Hematopoietic multipotent progenitor cell treated with erythropoietin and hydrocortisone succinate and interleukin-3 and kit ligand, for 15 days (in vitro differentiated cells): ENCODE data around the gene MLYCD.
A peak's percentile ranks its signal among the peaks of the same experiment; 100 is the strongest.
"Not testable (repeated sequence)": the region's sequence is repeated elsewhere in the genome, so short reads cannot be mapped to it uniquely, and the experiment has no call there.

ENCODE experiments used
- DNase-seq: peaks from one replicate; pipeline ENCODE4 v3.0.0-alpha.2; 2015; ENCODE audit warnings: low spot score

Gene MLYCD

GRCh38 chr16:83940630-83941378 is 41.9 kb downstream of the MLYCD start:
- no peak for DNase-seq

DNA sequence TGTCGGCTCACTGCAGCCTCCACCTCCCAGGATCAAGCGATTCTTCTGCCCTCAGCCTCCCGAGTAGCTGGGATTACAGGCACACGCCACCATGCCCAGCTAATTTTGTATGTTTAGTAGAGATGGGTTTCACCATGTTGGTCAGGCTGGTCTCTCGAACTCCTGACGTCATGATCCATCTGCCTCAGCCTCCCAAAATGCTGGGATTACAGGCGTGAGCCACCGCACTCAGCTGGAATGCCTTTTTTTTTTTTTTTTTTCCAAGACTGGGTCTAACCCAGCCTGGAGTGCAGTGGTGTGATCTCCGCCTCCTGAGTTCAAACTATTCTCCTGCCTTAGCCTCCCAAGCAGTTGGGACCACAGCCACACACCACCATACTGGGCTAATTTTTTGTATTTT is 42.6 kb downstream of the MLYCD start:
- DNase-seq = not testable (repeated sequence)

GRCh38 chr16:83942074-83942473 is 43.2 kb downstream of the MLYCD start:
- DNase-seq = no peak

DNA sequence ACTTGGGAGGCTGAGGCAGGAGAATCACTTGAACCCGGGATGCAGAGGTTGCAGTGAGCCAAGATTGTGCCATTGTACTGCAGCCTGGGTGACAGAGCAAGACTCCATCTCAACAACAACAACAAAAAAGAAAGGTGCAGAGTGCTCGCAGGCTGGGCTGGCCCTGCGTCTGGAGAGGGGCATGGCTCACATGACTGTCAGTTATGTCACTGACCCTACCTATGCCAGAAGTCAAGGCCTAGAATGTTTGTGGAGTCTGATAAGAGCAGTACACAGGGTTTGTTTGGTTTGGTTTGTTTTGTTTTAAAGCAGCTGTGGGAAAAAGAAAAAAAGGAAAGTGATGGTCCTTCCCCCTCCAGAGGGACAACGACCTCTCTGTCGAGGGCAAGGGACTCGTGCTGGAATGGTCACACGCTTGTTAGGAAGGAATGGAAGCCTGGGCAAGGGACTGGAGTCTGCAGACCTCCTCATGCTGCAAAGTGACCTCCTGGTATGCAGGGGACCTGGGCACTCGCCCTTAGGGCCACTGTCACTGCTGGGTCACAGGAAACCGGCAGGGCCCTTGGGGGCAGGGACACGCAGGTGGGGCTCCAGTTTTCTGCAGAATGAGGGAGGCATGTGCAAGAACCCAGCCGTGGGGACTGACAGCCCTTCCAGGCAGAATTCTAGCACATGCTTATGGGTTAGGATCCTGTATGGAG is 44.0 kb downstream of the MLYCD start:
- DNase-seq = no peak

- DNase-seq = no peak
Measured at GRCh38 chr16:83943516-83944050, 44.7 kb downstream of the MLYCD start.

DNA sequence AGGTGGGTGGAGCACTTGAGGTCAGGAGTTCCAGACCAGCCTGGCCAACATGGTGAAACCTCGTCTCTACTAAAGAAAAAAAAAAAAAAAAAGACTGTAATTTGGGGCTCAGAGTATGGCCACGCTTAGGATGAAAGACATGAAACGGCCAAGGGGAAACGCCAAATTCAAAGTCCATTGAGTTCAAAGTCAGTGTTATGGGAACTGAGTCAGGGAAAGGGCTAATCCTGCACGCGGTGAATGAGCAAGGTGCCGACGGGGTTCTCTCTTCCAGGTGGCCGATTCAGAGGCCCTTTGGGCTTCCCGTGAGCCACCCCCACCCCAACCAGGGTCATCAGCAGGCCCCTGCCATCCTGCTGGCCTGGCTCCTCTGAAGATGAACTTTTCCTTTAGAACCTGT is 46.7 kb downstream of the MLYCD start:
- no peak for DNase-seq

DNA sequence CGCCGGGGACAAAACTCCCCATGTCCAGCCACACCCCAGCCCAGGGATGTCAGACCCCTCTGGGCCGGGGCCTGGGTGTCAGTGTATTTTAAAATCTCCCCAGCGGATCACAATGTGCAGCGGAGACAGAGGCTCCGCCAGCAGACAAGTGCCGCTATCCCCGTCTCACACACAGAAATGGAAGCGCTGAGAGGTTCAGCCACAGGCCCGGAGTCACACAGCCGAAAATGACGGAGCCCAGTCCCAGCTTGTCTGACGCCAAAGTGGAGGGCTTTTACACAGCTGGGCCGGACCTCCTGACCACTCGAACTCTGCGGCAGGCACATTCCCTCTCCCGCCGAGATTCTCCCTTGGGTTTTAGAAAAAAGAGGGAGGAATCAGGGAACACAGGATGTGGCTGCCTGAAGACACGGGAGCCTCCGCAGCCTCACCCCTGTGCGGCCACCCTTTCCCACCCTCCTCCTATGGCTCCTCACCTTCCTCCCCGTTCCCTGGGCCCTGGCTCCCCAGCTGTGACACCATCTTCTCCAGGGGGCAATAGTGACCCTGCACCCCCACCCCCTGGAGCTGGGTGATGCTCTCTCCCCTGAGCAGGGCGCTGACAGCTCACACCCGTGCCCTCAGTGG is 47.4 kb downstream of the MLYCD start:
- no peak for DNase-seq

DNA sequence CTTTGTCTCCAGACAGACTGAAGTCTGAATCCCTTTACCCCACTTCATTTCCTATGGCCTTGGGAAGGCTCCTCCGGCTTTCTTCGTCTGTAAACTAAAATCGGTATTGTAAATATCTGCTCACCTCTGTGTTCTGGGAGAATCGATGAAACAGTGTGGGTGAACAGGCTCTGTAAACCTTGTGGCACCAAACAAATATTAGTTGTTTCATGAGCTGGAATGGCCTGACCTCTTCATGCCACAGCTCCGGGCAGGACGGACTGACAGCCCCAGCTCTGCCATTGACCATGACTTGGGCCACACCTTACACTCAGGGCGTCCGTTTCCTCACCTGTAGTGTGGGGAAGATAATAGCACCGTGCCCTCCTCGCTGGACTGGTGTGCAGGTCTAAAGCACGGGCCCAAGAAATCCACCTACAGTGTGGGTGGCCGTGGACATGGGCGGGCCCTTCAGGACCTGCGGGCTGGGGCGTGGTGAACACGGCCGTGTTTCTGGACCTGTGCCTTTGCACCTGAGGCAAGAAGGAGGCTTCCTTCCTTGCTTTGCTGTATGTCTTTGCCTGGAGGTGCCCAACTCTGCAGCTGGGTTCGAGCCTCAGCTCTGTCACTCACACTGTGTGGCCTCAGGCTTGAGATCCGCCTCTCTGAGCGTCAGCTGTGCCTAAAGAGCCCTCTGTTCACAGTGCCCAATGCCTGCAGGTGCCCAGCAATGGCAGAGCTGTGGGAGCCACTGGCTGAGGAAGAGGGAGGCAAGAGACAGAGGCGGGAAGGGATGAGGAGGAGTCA is 48.1 kb downstream of the MLYCD start:
- DNase-seq = no peak

DNA sequence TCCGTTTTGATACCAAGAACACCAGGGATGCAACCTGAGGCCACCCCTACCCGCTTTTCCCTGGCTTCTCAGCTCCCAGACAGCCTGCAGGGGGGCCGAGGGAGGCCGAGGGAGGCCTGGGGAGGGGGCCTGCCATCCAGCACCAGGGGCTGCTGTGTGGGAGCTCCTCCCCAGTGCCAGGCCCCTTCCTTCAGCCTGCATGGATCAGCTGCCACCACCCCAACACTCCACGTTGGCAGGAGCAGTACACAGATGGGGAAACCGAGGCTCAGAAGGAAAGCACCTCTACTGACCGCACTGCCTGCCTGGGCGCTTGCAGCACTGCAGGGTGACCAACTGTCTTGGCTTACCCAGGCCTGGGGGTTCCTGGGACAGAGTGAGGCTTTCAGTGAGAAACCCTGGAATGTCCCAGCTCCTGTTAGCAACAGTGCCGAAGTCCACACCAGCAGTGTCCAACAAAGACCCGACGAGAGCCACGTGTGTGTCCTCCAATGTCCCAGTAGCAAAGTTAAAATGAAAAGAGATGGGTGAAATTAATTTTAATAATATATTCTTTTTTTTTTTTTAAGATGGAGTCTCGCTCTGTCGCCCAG is 48.8 kb downstream of the MLYCD start:
- DNase-seq = no peak

- DNase-seq = no peak
Measured at GRCh38 chr16:83948914-83949723, 50.2 kb downstream of the MLYCD start.

GRCh38 chr16:83949724-83950001 is 50.7 kb downstream of the MLYCD start:
- DNase-seq = no peak

- not testable (repeated sequence) for DNase-seq
Measured at GRCh38 chr16:83950862-83951399, 52.0 kb downstream of the MLYCD start.

- no peak for DNase-seq
Measured at GRCh38 chr16:83951544-83951943, 52.6 kb downstream of the MLYCD start.

DNA sequence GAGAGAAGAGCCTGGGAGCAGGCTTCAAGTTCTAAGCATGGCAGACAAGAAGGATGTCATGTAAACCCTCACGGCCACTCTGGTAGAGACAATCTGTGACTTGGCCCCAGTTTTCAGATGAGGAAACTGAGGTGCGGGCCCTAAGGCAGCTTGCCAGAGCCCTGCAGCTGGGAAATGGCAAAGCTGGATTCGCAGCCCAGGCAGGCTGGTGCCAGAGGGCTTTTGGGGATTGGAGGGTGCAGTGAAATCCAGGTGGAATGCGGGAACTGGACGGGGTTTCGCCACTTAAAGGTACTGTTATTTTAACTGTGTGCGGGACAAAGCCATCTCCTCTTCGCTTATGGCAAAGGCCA is 53.6 kb downstream of the MLYCD start:
- no peak for DNase-seq

DNA sequence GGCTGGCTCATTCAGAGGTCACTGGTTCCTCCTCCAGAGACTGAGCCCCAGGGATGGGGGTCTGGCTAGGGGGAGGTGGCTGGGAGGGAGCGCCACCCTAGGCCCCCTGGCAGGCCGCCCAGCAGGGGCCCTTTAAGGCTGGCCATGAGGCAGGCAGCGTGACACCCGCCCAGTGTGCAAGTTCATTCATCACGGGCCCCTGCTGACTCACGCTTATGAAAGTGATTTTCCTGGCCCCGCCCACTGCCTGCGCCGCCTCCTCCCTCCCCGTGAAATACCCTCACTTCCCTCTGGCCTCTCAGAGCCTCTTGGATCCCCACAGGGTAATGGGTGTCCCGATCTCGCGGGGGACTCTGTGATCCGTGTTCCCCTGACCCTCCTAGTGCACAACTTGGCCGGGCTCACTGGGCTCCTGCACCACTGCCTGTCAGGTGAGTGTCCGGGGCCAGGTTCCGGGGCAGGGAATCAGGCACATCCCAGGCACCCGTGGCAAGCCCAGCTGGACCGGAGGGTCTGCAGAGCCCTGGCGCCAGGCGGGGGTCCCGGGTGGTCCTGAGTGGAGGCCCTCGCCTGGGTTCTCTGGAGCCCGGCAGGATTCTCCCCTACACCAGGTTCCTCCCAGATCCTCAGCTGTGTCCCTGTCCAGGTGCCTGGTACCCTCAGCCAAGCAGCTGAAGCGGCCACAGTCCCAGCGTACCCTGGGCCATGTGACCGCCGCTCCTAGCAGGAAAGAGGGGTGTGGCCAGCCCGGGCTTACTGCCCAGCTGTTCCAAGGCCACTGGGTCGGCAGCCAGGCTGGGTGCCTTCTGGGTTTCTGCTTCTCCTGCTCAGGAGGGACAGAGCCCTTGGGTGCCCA is 54.3 kb downstream of the MLYCD start, which contains the start of gene OSGIN1:
Gene OSGIN1 (plus strand): TSS at position 301 of the 856 bp plus-strand sequence. CDS start 4,432 bp downstream, outside the sequence.
- peak; percentile 78 for DNase-seq

DNA sequence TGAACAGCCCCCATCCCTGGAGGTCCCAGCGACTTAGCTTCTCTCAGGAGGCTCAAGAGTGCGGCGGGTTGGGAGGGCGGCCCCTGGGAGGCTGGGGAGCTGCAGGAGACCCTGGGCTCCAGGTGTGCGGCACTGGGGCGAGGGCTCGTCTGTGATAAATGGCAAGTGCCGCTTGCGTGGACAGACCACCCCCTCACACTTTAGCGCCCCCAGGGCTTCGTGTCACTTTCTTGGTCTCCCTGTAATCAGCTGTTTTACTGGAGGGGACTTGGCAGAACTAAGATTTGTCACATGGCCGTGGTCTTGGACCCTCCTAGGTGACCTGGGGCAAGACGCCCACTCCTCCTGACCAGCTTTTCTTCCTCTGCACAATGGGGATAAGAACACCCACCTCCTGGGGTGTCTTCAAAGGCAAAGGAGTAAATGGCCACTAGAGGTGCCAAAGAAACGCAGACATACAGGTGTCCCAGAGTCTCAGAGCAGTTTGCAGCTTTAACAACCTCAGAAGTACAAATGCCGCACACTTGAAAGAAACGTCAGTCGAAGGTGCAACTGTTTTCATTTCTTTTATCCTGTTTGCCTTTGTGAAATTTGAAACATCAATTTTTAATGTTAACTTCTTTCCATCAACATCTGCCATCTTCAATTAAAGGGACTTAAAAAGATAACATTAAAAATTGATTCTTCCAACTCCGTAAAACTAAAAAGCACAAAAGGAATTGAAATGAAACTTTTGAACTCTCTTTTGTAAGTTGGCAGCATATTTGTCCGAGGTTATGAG is 55.1 kb downstream of the MLYCD start:
- DNase-seq = peak; percentile 29

DNA sequence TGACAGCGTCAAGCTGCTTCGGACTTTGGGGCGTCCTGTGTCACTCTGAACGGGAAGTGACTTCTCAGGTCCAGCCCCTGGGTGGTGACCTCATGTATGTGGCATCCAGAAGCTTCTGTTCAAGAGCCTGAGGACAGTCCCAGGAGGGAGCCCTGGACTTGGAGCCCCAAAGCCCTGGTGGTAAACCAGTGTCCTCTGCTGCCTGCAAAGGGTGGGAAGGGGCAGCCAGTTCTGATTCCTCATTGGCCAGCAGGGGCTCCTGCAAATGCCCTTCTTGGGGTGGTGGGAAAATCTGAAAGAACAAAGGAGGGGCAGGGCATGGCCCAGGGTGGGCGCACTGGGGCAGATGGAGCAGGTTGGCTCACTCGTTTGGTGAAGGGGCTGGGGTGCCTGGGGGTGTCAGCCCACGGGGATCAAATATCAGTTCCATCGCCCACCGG is 55.7 kb downstream of the MLYCD start:
- DNase-seq = no peak

- DNase-seq = no peak
Measured at GRCh38 chr16:83955218-83956130, 56.6 kb downstream of the MLYCD start.
